Esophagus squamous epithelium (tissue), 4 donors: ENCODE results near the gene PRDM11.

Experiments used
- CTCF ChIP-seq, 6 experiments: fragments of 450-650 bp in 4 of 6; fragments of 200-600 bp in 2 of 6; sonication (generic) in 2 of 6; IDR thresholded peaks; one replicate each; pipeline ENCODE4 v1.5.1; 2016 to 2019; ENCODE audit warnings: antibody characterized with exemption in 6 of 6, mild to moderate bottlenecking in 4 of 6, moderate library complexity in 4 of 6
- POLR2A ChIP-seq, 4 donors: fragments of 450-650 bp; IDR thresholded peaks; one replicate each; pipeline ENCODE4 v1.6.1; 2017; ENCODE audit warnings: antibody characterized with exemption in 4 of 4, mild to moderate bottlenecking in 4 of 4, moderate library complexity in 3 of 4

- TF ChIP-seq POLR2A (IDR thresholded peaks at IDR 0.05) (no peak), CTCF (IDR thresholded peaks at IDR 0.05) (no peak)
Measured at GRCh38 chr11:45213316-45213665, 66.9 kb downstream of the PRDM11 start.
